Measurements from ENCODE around the gene COL6A3.

The COL6A3 gene

GRCh38 chr2:237413777-237414661 is at the start of gene COL6A3:
COL6A3 (minus strand) TSS chr2:237414164; CDS start chr2:237396817, 17,347 bp downstream.
- peak; percentile 63 for DNase-seq

GRCh38 chr2:237459741-237460174 is 45.8 kb upstream of the COL6A3 start:
- peak; percentile 49 for DNase-seq

- DNase-seq: no peak
These were observed 45.3 kb upstream of the COL6A3 start for GRCh38 chr2:237459226-237459625.

GRCh38 chr2:237458519-237458918 is 44.6 kb upstream of the COL6A3 start:
- peak; percentile 12 for DNase-seq

- no peak for DNase-seq
These were observed 43.5 kb upstream of the COL6A3 start for GRCh38 chr2:237457388-237457941.

GRCh38 chr2:237456200-237456843 is 42.4 kb upstream of the COL6A3 start:
- DNase-seq: peak; percentile 47

- no peak for DNase-seq
These were observed 41.8 kb upstream of the COL6A3 start for GRCh38 chr2:237455764-237456163.

GRCh38 chr2:237453671-237454070 is 39.7 kb upstream of the COL6A3 start:
- peak; percentile 31 for DNase-seq

- DNase-seq: peak; percentile 35
These were observed 38.9 kb upstream of the COL6A3 start for GRCh38 chr2:237452861-237453260.

GRCh38 chr2:237451643-237452469 is 37.9 kb upstream of the COL6A3 start:
- peak; percentile 73 for DNase-seq

- DNase-seq: no peak
These were observed 36.6 kb upstream of the COL6A3 start for GRCh38 chr2:237450583-237450982.

GRCh38 chr2:237450108-237450507 is 36.1 kb upstream of the COL6A3 start:
- no peak for DNase-seq

- DNase-seq: peak; percentile 32
These were observed 35.4 kb upstream of the COL6A3 start for GRCh38 chr2:237449193-237449881.

- peak; percentile 17 for DNase-seq
These were observed 34.7 kb upstream of the COL6A3 start for GRCh38 chr2:237448626-237449025.

- peak; percentile 36 for DNase-seq
These were observed 34.2 kb upstream of the COL6A3 start for GRCh38 chr2:237448171-237448570.

- peak; percentile 27 for DNase-seq
These were observed 33.5 kb upstream of the COL6A3 start for GRCh38 chr2:237447496-237447895.

- DNase-seq: no peak
These were observed 32.3 kb upstream of the COL6A3 start for GRCh38 chr2:237446338-237446665.

- peak; percentile 39 for DNase-seq
These were observed 31.8 kb upstream of the COL6A3 start for GRCh38 chr2:237445611-237446337.

- DNase-seq: no peak
These were observed 30.1 kb upstream of the COL6A3 start for GRCh38 chr2:237444071-237444470.

GRCh38 chr2:237441605-237442274 is 27.8 kb upstream of the COL6A3 start:
- peak; percentile 68 for DNase-seq

GRCh38 chr2:237440819-237441281 is 26.9 kb upstream of the COL6A3 start:
- no peak for DNase-seq

Data from islet precursor cell (in vitro differentiated cells).